NB4 (cell line): ENCODE measurements around the gene HDAC1.

Experiments used
- DNase-seq: peaks from one replicate; pipeline ENCODE4 v3.0.0; 2010; ENCODE audit warnings: low read depth
- H3K4me3 ChIP-seq: one replicate; pipeline ENCODE4 v1.5.1; 2011; ENCODE audit warnings: mild to moderate bottlenecking, low read depth, low read length, moderate library complexity
- MYC ChIP-seq: IDR thresholded peaks from 2 replicates; pipeline ENCODE4 v1.6.1; 2011; ENCODE audit warnings: low read depth, low read length
- POLR2A ChIP-seq: IDR thresholded peaks from 2 replicates; pipeline ENCODE4 v1.6.1; 2011; ENCODE audit warnings: mild to moderate bottlenecking; ENCODE audit not compliant: insufficient read length; ENCODE audit errors: extremely low read depth
- TF ChIP-seq, protein P1 (sequence below): IDR thresholded peaks from one replicate; pipeline ENCODE4 v1.5.1; 2012; ENCODE audit warnings: low read depth, low read length
- TF ChIP-seq, protein P2 (sequence below): IDR thresholded peaks from 2 replicates; pipeline ENCODE4 v1.6.1; 2011; ENCODE audit warnings: low read depth, low read length

Gene HDAC1

DNA sequence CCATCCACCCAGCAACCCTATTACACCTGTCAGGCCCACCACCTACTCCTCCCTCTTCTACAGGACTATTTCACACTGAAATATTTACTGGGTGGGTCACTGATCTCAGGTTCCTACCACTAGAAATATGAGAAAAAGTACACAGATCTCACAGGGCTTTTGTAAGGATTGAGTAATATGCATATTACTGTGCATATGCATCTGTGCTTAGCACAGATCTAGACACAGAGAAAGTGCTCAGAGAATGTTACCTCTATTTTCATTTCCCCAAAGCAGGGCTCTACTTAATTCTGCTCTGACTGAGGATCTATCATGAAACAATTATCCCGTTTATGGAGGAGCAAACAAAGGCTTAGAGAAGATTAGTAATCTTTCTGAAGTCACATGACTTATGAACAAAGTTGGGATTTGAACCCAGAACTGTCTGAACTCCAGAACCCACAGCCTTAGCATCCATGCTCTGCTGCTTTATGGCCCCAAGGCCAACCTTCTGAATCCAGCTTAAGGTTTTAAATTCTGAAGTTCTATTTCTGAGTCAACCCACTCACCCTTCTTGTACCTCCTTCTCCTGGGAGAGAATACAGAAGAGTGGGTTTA lies 82.2 kb downstream of the HDAC1 start:
- TF ChIP-seq, protein P1, sequence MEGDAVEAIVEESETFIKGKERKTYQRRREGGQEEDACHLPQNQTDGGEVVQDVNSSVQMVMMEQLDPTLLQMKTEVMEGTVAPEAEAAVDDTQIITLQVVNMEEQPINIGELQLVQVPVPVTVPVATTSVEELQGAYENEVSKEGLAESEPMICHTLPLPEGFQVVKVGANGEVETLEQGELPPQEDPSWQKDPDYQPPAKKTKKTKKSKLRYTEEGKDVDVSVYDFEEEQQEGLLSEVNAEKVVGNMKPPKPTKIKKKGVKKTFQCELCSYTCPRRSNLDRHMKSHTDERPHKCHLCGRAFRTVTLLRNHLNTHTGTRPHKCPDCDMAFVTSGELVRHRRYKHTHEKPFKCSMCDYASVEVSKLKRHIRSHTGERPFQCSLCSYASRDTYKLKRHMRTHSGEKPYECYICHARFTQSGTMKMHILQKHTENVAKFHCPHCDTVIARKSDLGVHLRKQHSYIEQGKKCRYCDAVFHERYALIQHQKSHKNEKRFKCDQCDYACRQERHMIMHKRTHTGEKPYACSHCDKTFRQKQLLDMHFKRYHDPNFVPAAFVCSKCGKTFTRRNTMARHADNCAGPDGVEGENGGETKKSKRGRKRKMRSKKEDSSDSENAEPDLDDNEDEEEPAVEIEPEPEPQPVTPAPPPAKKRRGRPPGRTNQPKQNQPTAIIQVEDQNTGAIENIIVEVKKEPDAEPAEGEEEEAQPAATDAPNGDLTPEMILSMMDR = no peak
- TF ChIP-seq, protein P2, sequence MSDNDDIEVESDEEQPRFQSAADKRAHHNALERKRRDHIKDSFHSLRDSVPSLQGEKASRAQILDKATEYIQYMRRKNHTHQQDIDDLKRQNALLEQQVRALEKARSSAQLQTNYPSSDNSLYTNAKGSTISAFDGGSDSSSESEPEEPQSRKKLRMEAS = no peak
- TF ChIP-seq MYC = no peak
- no peak for TF ChIP-seq POLR2A
- DNase-seq = no peak
- no peak overlapping the region for H3K4me3 ChIP-seq

GRCh38 chr1:32376199-32376598 lies 84.3 kb downstream of the HDAC1 start:
- H3K4me3 ChIP-seq = no peak overlapping the region
- no peak for DNase-seq
- TF ChIP-seq, protein P1 = no peak
- no peak for TF ChIP-seq POLR2A
- TF ChIP-seq, protein P2 = no peak
- no peak for TF ChIP-seq MYC

DNA sequence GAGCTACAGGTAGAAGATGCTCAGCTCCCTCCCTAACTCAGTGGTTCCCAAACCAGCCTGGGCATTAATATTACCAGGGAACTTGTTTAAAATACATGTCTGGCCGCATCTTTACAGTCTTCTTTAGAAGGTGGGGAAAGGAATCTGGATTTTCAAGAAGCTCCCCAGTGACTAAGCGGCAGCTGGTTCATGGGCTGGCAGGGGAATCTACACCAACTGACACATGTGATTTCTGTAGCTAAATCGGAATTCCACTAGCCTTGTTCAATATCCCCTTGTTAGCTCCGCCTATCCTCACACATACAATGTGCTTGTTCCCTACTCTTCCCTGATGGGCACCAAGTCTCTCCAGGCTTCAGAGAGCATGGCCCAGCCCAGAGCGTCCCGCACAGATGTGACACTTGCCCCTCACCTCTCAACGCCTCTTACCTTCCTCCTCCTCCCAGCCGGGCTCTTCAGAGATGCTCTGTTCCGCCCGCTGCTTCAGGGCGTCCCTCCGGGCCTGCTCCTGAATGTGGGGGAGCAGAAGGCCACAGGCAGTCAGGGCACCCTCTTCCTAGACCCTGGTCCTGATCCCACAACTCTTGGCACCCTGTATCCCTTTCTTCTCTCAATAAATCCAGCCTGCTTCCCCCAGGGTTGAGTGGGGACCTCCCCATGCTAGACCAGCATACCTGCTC lies 85.8 kb downstream of the HDAC1 start:
- H3K4me3 ChIP-seq = no peak overlapping the region
- TF ChIP-seq, protein P2 = no peak
- DNase-seq = no peak

GRCh38 chr1:32380057-32380456 lies 88.2 kb downstream of the HDAC1 start:
- TF ChIP-seq MYC (no peak), POLR2A (no peak)
- TF ChIP-seq, protein P2 = no peak
- TF ChIP-seq, protein P1 = no peak
- no peak overlapping the region for H3K4me3 ChIP-seq
- no peak for DNase-seq
